ENCODE measurements around the gene ZNF207.
"Not testable (repeated sequence)": the region's sequence is repeated elsewhere in the genome, so short reads cannot be mapped to it uniquely, and the experiment has no call there.

ZNF207 gene

GRCh38 chr17:32349854-32350665, at the start of gene ZNF207:
TSS of gene ZNF207 (plus strand) at chr17:32350157. CDS start at chr17:32350286, 129 bp downstream.
- peak; percentile 97 for DNase-seq

GRCh38 chr17:32302037-32302436, 47.9 kb upstream of the ZNF207 start:
- peak; percentile 73 for DNase-seq

DNA sequence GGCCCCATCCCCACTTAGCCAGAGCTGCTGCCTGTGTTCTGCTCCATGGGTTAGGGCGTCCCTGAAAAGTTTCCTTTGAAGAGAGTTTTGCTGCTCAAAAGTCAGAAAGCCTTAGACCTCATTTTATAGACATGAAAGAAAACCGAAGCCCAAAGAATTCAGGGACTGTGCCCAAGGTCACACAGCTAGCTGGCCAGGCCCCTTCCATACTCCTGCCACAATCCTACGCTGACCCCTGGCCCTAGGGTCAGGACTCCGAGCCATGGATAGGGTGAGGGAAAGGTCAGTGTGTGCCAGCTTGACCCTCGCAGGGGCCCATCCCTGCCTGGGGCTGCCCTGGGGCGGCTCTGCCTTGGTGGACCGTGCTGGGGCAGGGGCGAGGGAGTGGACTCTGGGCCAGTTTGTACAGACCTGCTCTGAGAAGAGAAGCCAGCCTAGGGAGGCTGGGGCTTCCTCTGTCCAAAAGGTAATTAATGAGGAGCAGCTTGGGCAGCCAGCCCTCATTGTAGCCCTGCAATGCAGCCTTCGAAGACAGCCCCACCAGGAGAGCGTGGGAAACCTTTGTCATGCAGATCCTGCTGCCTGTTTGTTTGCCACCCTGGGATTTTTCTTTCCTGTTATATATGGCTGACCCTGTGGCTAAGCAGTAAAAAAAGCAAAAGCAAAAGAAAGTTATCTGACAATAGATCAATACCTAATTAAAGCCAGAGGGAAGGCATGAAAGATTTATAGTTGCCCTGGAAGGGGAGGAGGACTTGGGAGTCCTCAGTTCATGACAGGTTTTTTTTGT, 46.9 kb upstream of the ZNF207 start:
- DNase-seq = peak; percentile 8

- DNase-seq = no peak
Observed at GRCh38 chr17:32303781-32304288, 46.1 kb upstream of the ZNF207 start.

GRCh38 chr17:32305049-32305448, 44.9 kb upstream of the ZNF207 start:
- no peak for DNase-seq

DNA sequence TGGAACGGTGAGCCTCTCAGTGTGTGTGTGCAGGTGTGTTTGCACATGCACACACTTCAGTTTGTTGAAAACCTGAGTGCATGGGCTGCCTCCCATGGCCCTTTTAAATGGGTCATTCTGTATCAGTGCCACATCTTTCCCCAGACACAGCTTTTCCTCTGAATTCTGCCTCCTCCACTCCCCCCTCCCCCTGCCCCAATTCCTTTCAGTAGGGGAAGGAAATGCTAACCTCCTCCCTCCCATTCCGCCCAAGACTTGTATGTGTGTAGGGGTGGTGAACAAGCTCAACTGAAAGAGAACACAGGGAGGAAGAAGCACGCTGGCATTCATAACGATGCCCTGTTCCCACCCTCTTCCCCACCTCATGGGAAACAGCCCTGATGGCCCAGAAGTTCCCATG, 42.3 kb upstream of the ZNF207 start:
- peak; percentile 82 for DNase-seq

GRCh38 chr17:32311028-32311536, 38.9 kb upstream of the ZNF207 start:
- peak; percentile 18 for DNase-seq

DNA sequence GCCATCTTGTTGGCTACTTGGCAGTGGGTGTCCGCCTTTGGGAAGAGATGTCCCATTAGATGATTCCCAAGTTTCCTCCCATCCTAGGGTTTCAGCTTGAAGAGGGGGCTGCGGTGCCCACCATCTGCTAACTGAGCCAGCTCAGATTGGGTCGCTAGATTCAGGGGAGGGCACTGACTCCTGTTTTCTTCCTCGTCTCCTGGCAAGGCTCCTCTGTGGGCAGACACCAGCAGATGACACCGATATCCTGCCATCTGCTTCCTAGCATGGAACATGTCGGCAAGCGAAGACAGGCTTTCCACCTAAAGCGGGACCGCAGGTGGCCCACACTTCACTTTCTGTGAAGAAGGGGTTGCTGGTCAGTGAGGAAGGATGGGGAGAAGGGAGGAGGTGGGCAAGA, 35.3 kb upstream of the ZNF207 start:
- no peak for DNase-seq

- DNase-seq = no peak
Observed at GRCh38 chr17:32315171-32315570, 34.8 kb upstream of the ZNF207 start.

DNA sequence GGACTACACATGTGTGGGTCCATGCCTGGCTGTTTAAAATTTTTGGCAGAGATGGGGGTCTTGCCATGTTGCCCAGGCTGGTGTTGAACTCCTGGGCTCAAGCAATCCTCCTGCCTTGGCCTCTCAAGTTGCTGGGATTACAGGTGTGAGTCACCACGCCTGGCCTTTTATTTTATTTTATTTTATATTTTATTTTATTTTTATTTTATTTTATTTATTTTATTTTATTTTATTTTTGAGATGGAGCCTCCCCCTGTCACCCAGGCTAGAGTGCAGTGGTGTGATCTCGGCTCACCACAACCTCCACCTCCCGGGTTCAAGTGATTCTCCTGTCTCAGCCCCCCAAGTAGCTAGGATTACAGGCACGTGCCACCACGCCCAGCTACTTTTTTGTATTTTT, 33.3 kb upstream of the ZNF207 start:
- DNase-seq = not testable (repeated sequence)

DNA sequence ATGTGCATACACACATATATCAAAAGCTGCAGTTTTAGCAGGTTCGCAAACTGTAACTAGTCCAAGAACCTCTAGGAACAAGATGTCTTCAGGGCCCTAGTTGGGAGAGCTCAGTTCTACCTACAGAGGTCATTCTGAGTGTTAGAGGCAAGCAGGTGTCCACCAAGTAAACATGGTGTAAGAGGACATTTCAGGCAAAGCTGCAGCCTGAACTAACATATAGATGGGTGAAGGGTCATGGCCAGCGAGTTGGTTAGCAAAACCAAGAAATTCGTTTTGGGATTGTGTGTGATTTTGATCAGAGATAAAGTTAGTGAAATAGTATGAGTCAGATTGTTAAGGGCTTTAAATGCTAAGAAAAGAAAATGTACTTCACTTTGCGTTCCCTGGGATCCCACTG, 32.6 kb upstream of the ZNF207 start:
- DNase-seq = peak; percentile 31

GRCh38 chr17:32318071-32318470, 31.9 kb upstream of the ZNF207 start:
- DNase-seq = no peak

- DNase-seq = peak; percentile 81
Observed at GRCh38 chr17:32319548-32319905, 30.4 kb upstream of the ZNF207 start.

DNA sequence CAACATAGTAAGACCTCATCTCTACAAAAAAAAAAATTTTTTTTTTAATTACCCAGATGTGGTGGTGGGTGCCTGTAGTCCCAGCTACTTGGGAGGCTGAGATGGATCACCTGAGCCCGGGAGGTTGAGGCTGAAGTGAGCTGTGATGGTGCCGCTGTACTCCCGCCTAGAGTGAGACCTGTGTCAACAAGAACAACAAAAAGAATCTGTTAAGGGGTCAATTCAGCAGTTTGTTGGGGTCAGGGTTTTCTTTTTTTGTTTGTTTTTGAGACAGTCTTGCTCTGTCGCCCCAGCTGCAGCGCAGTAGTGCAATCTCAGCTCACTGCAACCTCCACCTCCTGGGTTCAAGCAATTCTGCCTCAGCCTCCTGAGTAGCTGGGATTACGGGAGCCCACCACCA, 29.9 kb upstream of the ZNF207 start:
- not testable (repeated sequence) for DNase-seq

- no peak for DNase-seq
Observed at GRCh38 chr17:32320847-32321246, 29.1 kb upstream of the ZNF207 start.

DNA sequence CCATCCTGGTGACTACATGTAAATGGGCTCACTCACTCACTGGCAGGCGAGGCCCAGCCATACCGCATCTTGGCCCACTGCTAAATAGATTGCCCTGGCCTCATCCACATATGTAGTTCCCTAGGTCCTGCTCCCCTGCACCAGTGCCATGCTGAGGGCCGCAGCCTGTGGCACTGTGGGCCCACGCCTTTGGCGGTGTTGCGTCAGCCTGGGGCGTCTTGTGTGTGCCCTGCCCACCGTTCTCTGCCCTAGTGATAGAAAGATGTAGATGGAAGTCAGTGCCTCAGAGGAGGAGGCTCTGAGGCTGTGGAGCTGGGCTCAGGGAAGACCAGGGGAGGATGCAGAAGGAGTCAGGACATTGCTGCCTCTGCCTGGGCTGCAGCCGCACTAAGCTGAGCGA, 26.9 kb upstream of the ZNF207 start:
- DNase-seq = no peak

- peak; percentile 59 for DNase-seq
Observed at GRCh38 chr17:32323811-32324491, 26.0 kb upstream of the ZNF207 start.

- no peak for DNase-seq
Observed at GRCh38 chr17:32327911-32328310, 22.0 kb upstream of the ZNF207 start.

DNA sequence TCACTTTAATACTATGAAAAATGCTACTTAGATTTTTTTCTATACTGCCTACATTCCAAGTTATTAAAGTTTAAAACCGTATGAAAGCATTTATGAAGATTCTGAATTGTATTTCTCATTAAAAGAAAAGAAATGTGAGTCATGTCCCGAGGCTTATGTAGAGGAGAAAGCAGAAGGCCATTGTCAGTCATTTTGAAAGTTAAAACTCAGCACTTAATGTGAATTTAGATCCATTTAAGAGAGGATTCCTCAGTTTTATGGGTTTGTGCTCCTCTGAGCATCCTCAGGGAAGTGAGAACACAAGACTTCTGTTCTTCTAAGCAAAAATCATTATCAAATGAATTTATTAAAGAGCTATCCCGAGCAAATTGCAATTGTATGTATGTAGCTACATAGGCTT, 19.8 kb upstream of the ZNF207 start:
- DNase-seq = no peak

- DNase-seq = no peak
Observed at GRCh38 chr17:32331243-32332040, 18.5 kb upstream of the ZNF207 start.

DNA sequence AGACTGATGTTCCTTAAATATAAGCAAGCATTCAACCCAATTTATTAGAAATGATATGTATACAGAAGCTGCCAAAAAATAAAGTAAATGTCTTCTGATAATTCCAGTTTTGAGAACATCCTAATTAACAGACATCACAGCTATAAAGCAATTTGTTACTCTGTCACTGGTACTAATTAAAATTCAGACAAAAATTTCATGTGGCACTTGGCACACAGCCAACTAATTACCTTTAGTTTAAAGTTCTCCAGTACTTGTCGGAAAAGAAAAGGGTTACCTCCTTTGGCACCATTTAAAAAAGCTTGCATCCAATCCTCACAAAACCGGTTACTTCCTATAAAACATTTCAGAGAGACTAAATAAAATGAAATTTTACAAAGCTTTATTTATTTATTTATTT, 16.8 kb upstream of the ZNF207 start:
- no peak for DNase-seq

DNA sequence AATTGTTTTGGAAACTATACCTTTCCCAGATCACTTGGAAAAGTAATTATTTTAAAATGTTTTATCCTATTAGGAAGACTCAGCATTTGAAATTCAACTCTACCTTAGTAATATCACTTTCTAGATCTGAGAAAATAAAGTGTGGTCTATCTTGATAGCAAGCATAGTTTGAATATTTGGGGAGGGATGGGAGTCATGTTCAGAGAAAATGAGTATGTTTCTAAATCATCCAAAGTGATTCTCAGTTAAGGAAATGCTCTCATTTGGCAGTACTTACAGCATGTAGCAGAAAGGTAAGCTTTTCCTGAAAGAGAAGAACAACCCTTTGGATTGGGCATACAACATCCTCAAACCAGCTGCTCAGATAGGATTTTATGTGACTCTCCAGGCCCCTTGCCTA, 14.9 kb upstream of the ZNF207 start:
- DNase-seq = no peak

Measured in DMS53 (cell line).